ENCODE results near the gene BDNF.

GRCh38 chr11:27717801-27718229 lies 17.6 kb upstream of the BDNF start:
- no peak for TF ChIP-seq CTCF (IDR thresholded peaks at IDR 0.05)
- no peak for TF ChIP-seq POLR2A (IDR thresholded peaks at IDR 0.05)
